IPS-18c (cell line): ENCODE data around the gene MGLL.

Source experiments
- H3K4me3 ChIP-seq: 2 replicates; pipeline ENCODE4 v1.7.0; 2013; ENCODE audit warnings: low read depth, mild to moderate bottlenecking, low read length, moderate library complexity; ENCODE audit not compliant: insufficient read depth
- H3K9me3 ChIP-seq: one replicate; pipeline ENCODE4 v1.6.1; 2013; ENCODE audit warnings: mild to moderate bottlenecking, low read length, moderate library complexity; ENCODE audit not compliant: control insufficient read depth, insufficient read depth

Gene MGLL

DNA sequence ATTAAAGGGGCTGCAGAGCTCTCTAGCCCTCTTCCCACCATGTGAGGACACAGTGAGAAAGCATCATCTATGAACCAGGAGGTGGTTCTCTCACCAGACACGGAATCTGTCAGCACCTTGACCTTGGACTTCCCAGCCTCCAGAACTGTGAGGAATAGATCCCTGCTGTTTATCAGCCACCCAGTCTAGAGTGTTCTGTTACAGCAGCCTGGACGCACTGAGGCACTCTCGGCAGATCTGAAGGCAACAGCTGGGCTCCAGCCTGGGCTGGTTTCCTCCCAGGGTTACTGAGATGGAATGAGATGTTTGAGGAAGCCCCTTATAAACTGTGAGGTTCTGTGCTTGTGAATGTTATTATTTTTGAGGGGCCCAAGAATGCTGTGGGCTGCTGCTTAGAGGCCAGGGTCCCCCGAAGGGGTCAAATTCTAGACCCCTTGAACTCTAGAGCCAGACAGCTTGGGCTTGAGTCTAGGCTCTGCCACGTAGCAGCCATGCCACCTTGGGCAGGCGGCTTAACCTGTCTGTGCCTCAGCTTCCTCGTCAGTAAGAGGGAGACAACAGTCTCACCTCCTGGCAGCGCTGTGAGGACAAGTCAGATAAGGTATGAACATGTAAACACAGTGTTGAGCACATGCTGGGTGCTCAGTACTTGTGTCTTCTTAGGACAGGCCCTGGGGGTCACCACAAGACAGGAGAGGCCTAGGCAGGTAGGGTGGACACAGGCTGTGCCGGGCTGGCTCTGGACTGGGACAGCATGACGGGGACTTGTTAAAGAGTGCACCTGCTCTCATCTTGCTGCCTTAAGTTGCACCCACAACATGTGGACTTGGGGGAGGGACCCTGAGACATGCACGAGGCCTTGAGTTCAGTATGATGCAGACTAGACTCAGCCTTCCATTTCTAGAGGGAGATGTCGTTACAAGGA, 49.2 kb downstream of the MGLL start:
- no peak overlapping the region for H3K4me3 ChIP-seq
- no peaks in the 10 kb centered on the region for H3K9me3 ChIP-seq

DNA sequence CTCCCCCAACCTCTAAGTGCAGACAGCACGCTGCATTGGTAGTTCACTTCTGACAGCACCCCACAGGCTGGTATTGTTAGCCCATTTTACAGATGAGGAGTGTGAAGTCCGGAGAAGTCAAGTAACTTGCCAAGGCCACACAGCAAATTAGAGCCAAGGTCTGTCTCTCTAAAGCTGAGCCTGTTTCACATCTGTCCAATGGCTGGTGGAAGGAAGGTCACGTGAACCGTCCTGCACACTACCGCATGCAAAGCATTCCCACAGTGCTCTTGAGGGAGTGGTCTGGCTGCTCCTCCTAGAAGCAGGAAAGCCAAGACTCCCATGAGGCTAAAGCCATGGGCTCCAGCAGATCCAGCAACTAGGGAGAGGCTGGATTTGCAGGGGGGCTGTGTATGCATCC, 50.0 kb downstream of the MGLL start:
- Histone ChIP-seq H3K9me3 (no peaks in the 10 kb centered on the region), H3K4me3 (no peak overlapping the region)

DNA sequence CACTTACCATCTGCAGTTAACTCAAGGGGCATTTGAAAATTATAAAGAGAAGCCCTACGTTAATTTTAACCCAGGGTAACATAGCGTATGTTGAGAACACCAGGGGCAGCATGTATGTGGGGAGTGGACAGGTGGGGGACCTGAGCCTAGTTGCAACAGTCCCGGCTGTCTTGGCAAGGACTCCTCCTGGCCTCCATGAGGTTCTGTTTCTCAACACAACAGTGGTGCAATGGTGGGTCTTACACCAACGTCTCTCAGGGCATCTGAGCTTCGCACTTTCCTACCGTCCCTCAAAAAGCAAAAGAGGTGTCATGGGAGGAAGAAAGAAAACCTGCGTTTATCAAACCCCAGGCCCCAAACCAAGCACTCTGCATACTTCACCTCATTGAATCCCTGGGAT, 50.6 kb downstream of the MGLL start:
- Histone ChIP-seq H3K9me3 (no peaks in the 10 kb centered on the region), H3K4me3 (no peak overlapping the region)

DNA sequence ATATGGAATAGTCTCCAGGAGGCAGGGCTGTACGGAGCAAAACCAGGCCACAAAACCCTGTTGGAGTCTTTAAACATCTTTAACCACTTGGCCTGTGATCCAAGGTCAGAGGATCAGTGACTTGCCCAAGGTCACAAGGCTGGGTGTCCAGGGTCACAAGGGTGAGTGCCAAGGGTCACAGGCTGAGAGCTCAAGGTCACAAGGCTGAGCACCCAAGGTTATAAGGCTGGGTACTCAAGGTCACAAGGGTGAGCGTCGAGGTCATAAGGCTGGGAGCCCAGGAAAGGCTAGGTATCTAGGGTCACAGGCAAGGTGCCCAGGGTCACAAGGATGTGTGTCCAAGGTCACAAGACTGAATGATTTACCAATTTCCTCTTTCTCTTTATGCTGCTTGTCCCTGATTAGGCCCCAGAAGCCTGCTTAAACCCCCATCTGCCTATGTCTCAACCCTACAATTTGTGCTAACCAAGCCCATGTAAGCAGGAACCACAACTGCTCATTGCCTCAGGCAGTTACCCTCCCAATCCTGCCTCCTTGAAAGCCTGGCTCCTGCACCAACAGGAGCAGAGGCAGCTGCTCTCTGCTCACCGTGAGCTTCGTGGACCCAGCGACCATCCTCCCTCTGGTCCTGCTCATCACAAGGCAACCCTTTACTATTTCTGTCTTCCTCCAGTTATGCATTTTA, 51.5 kb downstream of the MGLL start:
- H3K4me3 ChIP-seq: no peak overlapping the region

DNA sequence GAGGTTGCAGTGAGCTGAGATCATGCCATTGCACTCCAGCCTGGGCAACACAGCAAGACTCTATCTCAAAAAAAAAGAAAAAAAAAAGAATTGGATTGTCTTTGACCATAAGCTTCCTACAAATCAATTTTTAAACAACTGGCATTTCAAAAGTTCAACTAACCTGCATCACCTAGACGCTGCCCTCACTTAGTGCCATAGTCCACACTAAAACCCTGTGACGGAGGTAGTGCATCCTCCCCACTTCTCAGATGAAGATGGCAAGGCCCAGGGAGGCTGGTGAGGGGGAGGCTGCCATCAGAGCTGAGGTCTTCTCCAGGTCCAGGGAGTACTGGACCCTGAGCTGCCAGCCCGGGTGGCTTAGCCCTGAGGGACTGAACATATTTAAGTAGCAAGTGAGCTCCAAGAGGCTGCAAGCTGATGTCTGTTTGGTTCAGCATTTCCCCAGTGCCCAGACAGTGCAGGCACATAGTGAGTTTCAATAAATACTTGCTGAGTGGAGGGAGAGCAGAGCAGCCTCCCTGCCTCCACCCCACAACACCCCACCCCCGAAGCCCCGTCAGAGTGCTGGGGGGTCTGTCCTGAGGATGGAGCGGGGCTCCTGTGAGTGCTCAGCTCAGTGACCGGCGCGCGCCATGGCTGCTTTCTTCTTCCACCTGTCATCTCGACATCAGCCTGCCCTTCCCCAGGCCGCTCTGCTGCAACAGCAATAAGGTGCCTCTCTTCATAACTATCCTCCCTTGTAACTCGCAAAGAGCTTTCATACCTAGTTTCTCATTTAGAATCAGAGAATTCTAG, 52.8 kb downstream of the MGLL start:
- no peak overlapping the region for H3K4me3 ChIP-seq
- H3K9me3 ChIP-seq: no peaks in the 10 kb centered on the region

More for the DNA sequence above, 51.5 kb downstream of the MGLL start:
- H3K9me3 ChIP-seq: no peaks in the 10 kb centered on the region

DNA sequence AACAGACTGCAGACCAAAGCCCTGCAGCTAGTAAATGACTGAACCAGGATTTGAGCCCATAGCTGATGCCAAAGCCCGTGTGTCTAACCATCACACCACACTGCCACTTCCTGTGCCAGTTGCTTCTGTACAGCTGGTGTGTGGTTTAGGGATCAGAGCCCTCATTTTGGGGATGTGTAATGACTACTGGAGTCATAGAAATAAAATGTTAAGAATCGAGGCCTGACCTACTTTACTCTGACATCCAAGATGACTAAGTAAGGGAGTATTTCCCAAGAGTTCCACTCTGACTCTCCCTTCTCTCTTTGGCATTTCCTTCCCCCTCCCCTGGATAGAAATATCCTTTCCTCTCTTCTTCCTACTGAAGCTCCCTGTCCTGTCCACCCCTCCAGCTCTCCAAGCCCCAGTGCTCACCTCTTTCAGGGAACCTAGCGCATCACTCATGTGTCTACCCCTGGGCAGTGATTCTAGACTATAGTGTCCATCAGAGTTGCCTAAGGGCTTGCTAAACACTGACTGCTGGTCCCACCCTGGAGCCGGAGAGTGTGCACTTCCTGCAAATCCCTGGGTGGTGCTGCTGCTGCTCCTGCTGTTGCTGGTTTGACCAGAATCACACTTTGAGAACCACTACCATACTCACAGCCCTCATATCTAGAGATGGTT, 53.8 kb downstream of the MGLL start:
- H3K9me3 ChIP-seq: no peaks in the 10 kb centered on the region
- no peak overlapping the region for H3K4me3 ChIP-seq

DNA sequence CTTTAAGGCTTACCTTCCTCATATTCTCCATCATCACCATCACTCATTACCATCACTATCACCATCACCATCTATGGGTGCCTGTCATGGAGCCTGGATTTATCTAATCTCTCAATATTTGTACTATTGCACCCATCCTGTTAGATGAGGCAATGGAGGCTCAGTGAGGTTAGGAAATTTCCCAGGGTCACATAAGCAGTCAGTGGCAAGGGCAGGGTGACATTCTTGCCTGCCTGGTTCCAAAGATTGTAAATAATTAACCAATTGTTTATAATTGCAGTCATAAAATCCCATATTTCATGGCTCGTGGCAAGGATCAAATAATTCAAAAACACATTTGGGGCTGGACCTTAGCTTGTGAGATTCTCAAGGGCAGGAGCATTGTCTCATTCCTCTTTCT, 55.2 kb downstream of the MGLL start:
- no peak overlapping the region for H3K4me3 ChIP-seq
- H3K9me3 ChIP-seq: no peaks in the 10 kb centered on the region

DNA sequence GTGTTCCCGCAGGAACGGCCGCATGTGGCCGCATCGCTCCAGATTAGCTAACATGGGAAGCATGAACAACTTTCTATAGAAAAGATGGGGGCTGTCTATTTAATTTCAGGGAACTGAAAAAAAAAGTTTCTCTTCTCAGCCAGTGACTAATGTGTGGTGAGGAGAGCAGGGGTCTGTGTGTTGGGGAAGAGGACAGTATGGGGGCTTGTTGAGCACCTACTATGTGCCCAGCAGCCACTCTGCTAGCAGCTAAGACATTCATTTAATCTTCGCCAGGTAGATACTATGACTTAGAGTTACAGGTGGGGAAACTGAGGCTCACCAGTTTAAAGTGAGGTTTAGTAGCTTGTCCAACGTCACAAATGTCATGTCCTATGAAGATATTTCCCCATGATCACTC, 56.6 kb downstream of the MGLL start:
- H3K4me3 ChIP-seq: no peak overlapping the region

DNA sequence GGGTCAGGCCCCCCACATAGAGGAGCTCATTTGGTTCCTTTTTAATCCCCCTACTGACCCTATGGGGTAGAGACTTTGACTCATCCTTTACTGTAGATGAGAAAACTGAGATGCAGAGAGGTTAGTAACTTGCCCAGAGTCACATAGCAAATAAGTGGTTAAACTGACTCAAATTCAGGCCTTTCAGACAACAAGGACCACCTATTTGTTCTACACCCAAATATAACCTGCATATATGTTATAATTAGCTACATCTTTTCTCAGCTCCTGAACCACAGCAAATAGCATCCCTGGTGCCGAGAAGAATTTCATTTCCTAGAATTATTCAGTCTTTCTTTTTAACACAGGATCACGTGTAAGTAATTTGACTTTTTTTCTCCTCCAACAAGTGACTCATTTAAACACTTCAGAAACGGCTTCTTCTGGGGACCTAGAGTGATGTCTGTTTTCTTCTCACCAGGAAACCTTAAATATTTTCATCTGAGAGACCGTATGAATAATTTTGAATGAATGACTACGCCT, 57.4 kb downstream of the MGLL start:
- H3K9me3 ChIP-seq: no peaks in the 10 kb centered on the region
- no peak overlapping the region for H3K4me3 ChIP-seq

More for the DNA sequence above, 56.6 kb downstream of the MGLL start:
- H3K9me3 ChIP-seq: no peaks in the 10 kb centered on the region

DNA sequence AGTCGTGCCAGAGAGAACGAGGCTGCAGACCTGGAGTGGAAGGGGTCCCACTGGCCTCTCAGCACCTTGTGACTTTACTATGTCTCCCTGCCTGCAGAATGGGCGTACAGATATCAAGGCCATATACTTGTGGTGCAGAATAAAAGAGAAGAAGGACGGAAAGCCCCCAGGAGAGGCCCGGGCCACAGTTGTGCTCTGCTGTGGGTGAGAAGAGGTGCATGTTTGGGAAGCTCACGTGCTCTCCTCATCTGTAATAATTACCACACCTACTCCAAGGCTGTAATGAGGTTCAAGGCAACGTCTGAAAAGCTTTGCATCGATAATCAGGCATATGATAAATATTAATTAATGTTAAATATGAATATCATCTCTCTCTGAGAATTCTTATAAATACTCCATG, 58.0 kb downstream of the MGLL start:
- no peak overlapping the region for H3K4me3 ChIP-seq
- H3K9me3 ChIP-seq: no peaks in the 10 kb centered on the region

DNA sequence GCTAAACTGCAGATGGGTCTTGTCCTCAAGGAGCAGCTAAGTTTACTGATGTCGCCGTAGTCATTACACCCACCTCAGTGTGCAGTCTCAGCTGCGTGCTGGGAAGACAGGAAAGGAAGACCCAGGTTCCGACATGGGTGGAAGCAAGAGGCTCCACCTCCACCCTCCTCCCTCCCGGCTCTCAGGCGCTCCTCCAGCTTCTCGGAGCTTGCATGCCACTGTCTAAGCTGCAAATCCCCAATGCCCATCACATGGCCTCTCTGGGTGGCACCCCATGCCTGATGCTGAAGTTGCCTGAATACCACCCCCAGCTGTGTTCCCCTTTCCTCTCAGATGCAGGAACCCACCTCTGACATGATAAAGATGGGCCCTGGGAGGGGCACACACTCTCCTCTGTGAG, 58.5 kb downstream of the MGLL start:
- no peak overlapping the region for H3K4me3 ChIP-seq
- no peaks in the 10 kb centered on the region for H3K9me3 ChIP-seq

DNA sequence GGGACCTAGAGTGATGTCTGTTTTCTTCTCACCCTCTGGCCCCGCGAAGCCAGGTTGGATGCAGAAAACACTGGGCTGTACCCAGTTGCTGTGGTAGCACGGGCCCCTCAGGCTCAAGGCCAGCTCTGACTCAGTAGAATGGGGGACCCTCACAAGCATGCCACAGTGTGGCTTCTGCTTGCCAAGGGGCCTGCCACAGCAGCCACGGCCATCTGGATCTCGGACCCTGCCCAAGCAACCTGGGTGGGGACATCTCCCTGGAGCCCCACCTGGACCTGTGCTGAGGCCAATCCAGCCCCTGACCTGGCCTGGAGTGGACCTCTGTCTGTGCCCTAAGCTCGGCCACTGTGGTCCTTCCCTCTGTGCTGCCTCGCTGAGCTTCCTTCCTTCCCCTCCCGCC, 59.0 kb downstream of the MGLL start:
- Histone ChIP-seq H3K9me3 (no peaks in the 10 kb centered on the region), H3K4me3 (no peak overlapping the region)

DNA sequence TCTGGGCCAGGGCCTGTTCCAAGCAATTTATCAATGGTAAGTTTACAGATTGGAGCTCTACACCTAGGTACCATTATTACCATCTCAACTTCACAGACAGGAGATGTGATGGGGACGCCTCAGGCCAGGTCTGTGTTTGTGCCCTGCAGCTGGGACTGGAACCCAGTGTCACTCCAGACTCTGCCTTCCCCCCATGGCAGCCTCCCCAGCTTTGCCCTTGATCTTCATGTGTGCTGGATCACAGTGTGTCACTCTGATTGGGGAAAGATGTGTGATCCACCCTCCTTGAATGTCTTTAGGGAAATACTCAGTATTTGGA, 59.6 kb downstream of the MGLL start:
- Histone ChIP-seq H3K4me3 (no peak overlapping the region), H3K9me3 (no peaks in the 10 kb centered on the region)

DNA sequence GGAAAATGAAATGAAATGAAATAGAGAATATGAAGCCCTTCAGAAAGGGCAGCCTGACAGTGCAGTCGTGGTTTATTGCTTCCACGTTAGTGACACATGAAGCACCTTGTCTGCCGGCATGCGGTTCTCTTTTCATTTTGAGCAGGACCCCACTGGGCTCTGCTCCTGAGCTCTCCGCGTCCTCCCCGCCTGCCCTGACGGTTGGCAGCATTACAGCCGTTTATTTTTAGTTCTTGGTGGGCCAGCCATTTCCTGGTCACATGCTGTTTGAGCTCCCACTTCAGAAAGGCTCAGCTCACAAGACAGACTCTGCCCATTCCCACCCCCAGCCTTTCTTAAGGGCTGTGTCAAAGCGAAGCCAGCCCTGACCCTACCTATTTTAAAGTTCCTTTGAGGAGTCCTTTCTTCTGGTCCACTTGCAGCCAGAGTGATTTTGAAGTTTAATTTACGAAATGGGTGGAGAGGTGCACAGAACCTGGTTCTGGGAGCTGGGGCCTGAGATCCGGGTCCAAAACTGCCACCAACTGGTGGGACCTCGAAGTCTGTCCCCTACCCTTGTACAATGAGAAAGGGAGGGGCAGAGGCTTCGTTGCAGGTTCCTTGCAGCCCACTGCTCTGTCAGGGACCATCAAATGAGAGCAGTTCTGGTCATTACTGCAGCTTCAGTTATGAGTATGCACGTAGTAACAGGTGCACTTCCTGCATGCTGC, 60.1 kb downstream of the MGLL start:
- H3K9me3 ChIP-seq: no peaks in the 10 kb centered on the region
- H3K4me3 ChIP-seq: no peak overlapping the region

DNA sequence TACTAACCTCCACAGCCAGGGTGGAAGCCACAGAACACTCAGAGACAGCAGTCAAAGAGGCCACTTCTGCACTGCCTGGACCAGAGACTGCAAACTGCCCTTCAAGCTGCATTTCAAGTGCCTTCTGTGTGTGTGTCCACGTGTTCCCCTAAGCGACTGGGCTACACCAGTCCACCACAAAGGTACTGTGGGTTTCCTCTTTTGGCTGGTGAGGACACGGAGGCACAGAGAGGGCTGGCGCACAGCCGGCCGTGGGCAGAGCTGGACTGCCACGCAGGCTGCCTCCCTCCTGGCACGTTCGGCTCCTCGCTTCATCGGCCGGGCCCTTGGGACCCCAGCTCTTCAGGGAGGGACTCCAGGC, 60.9 kb downstream of the MGLL start:
- Histone ChIP-seq H3K9me3 (no peaks in the 10 kb centered on the region), H3K4me3 (no peak overlapping the region)

DNA sequence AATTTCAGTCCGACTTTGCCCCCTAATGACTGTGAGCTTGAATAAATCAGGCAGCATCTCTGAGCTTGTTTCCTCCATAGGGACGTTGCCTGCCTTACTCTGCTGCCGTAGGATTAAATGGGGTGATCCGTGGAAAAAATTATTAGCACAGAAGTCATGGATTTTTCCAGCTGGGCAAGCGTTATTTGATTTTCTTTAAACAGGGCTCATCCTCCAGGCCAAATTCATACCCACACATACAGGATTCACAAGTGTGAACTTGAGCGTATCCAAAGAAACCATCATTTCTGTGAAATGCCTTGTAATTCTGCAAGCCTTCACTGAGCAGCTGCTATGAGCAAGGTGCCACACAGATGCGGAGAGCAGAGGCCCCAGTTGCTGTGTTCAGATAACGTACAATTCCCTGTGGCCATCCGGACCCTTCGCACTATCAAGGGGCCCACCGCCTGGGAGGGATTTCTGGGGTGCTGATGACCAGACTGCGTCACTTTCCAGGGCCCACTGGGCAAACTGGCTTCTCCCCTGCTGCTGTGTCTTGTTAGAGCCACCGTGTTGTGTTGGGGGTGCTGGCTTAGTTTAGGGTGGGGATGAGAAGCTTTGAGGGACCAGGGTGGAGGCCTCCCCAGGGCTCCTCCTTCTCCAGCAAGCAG, 61.4 kb downstream of the MGLL start:
- no peaks in the 10 kb centered on the region for H3K9me3 ChIP-seq
- no peak overlapping the region for H3K4me3 ChIP-seq
